ENCODE data around the gene B3GNT9.

DNA sequence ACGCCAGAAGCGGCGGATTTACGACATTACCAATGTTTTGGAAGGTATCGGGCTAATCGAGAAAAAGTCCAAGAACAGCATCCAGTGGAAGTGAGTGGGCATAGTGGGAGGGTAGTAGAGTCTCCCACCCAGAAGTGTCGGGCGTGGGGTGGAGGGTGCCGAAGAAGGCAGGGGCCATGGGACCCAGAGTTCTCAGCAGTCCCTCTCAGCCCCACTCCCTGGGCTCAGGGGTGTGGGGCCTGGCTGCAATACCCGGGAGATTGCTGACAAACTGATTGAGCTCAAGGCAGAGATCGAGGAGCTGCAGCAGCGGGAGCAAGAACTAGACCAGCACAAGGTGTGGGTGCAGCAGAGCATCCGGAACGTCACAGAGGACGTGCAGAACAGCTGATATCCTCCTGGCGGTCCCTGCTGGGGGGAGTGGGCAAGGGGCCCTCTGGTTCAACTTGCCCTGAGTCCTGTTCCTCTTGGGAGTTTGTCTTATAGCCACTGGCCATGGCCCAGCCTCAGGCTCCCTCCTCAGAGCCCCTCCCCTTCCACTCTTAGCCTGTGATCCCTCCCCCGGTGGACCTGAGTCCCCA lies 42.1 kb upstream of the B3GNT9 start:
- TF ChIP-seq POLR2A (IDR thresholded peaks at IDR 0.05), result no peak
- TF ChIP-seq, protein P1, sequence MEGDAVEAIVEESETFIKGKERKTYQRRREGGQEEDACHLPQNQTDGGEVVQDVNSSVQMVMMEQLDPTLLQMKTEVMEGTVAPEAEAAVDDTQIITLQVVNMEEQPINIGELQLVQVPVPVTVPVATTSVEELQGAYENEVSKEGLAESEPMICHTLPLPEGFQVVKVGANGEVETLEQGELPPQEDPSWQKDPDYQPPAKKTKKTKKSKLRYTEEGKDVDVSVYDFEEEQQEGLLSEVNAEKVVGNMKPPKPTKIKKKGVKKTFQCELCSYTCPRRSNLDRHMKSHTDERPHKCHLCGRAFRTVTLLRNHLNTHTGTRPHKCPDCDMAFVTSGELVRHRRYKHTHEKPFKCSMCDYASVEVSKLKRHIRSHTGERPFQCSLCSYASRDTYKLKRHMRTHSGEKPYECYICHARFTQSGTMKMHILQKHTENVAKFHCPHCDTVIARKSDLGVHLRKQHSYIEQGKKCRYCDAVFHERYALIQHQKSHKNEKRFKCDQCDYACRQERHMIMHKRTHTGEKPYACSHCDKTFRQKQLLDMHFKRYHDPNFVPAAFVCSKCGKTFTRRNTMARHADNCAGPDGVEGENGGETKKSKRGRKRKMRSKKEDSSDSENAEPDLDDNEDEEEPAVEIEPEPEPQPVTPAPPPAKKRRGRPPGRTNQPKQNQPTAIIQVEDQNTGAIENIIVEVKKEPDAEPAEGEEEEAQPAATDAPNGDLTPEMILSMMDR (IDR thresholded peaks at IDR 0.05), result no peak

All from testis (tissue), 2 donors.